ENCODE data around the gene INPP5A.

INPP5A gene

DNA sequence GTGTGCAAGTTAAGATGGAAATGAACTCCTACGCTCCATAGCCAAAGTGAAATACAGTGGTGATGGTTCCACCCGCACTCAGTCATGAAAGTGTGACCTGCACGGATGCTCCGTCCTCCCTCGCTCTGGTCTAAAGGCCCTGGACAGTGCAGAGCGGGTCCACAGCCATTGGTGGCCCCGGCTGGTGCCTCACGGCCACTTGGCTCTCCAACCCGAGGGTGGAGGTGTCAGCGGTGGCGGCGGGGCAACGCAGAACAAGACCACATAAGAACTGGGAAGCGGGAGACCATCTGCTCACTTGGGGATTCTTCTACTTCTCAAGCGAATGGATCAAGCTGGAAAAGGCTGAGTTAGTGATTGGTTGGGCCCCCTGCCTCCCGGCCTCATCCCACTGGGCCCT is 187.6 kb downstream of the INPP5A start:
- Histone ChIP-seq H3K36me3 (ENCODE audit: control insufficient read depth in 2 of 2, insufficient read depth in 2 of 2, low read length in 2 of 2) (peaks cover 9 to 13% of the 10 kb centered on the region in 2 donors), H3K9ac (ENCODE audit: low read depth in 1 of 2, low read length in 2 of 2) (no peak overlapping the region), H3K4me3 (ENCODE audit: low read length in 2 of 2) (no peak overlapping the region), H3K4me1 (ENCODE audit: control insufficient read depth in 2 of 2, insufficient read depth in 2 of 2, low read length in 2 of 2) (no peaks in the 10 kb centered on the region), H3K27me3 (ENCODE audit: control insufficient read depth in 2 of 2, insufficient read depth in 2 of 2, low read length in 2 of 2) (no peaks in the 10 kb centered on the region), H3K27ac (ENCODE audit: low read depth in 2 of 2, low read length in 2 of 2) (no peak overlapping the region), H3K9me3 (ENCODE audit: control insufficient read depth in 2 of 2, low read length in 2 of 2) (no peaks in the 10 kb centered on the region)

DNA sequence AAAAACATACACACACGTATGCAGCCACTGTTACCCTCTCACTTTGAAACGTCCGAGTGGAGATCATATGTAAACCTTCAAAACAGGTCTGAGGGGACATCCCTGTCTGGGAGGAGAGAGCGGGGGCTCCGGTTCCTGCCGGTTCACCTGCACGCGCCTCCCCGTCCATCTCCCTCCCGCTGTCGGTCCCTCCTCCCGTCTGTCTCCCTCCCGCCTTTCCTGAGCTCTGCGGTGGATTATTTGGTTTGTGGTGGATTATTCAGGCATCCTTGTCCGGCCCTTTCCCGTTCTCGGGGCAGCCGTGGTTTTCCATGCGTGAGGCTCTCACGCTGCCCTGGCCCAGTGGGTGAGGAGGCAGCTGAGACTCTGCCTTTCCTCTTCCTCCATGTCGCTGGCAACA is 188.6 kb downstream of the INPP5A start:
- Histone ChIP-seq H3K27ac (ENCODE audit: low read depth in 2 of 2, low read length in 2 of 2) (no peak overlapping the region), H3K9me3 (ENCODE audit: control insufficient read depth in 2 of 2, low read length in 2 of 2) (no peaks in the 10 kb centered on the region), H3K4me1 (ENCODE audit: control insufficient read depth in 2 of 2, insufficient read depth in 2 of 2, low read length in 2 of 2) (no peaks in the 10 kb centered on the region), H3K4me3 (ENCODE audit: low read length in 2 of 2) (no peak overlapping the region), H3K27me3 (ENCODE audit: control insufficient read depth in 2 of 2, insufficient read depth in 2 of 2, low read length in 2 of 2) (no peaks in the 10 kb centered on the region), H3K36me3 (ENCODE audit: control insufficient read depth in 2 of 2, insufficient read depth in 2 of 2, low read length in 2 of 2) (peaks cover 9 to 13% of the 10 kb centered on the region in 2 donors), H3K9ac (ENCODE audit: low read depth in 1 of 2, low read length in 2 of 2) (no peak overlapping the region)

DNA sequence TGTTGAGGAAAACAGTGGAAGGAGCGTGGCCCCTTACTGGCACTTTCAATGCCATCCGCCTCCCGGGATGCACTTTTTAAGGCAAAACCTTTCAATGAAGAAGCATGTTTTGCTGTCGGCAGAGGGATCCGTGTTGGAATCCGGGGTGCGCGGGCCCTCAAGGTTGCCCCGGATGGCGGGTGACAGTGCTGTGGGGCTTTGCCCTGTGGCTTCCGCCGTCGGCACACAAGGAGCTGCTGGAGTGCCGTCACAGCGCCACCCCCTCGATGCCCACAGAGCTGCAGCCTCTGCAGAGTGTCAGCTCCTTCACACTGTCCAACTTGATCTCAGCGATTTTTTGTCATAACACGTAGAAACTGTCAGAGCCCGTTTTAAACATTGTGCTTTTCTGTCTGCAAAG is 189.4 kb downstream of the INPP5A start:
- Histone ChIP-seq H3K36me3 (ENCODE audit: control insufficient read depth in 2 of 2, insufficient read depth in 2 of 2, low read length in 2 of 2) (peaks cover 9 to 13% of the 10 kb centered on the region in 2 donors), H3K9ac (ENCODE audit: low read depth in 1 of 2, low read length in 2 of 2) (no peak overlapping the region), H3K4me1 (ENCODE audit: control insufficient read depth in 2 of 2, insufficient read depth in 2 of 2, low read length in 2 of 2) (no peaks in the 10 kb centered on the region), H3K27me3 (ENCODE audit: control insufficient read depth in 2 of 2, insufficient read depth in 2 of 2, low read length in 2 of 2) (no peaks in the 10 kb centered on the region), H3K4me3 (ENCODE audit: low read length in 2 of 2) (no peak overlapping the region), H3K9me3 (ENCODE audit: control insufficient read depth in 2 of 2, low read length in 2 of 2) (no peaks in the 10 kb centered on the region), H3K27ac (ENCODE audit: low read depth in 2 of 2, low read length in 2 of 2) (no peak overlapping the region)

DNA sequence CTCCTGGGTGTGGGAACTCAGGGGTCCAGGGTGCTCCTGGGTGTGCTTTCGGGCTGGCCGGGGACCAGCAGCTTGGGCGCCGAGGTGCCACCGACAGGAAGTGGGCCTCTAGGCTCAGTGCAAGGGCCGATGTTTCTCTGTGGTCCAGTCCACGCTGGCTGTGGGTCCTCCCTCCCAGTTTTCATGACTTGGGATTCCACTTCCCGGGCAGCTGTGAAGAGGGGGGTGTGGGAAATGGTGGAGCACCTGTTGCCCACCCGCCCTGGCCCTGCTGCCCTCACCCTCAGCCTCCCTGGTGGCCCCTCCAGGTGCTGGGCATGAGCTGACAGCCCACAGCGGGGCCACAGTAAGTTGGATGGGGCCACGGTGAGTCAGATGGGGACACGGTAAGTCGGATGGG is 189.8 kb downstream of the INPP5A start:
- Histone ChIP-seq H3K27ac (ENCODE audit: low read depth in 2 of 2, low read length in 2 of 2) (no peak overlapping the region), H3K4me1 (ENCODE audit: control insufficient read depth in 2 of 2, insufficient read depth in 2 of 2, low read length in 2 of 2) (no peaks in the 10 kb centered on the region), H3K4me3 (ENCODE audit: low read length in 2 of 2) (no peak overlapping the region), H3K27me3 (ENCODE audit: control insufficient read depth in 2 of 2, insufficient read depth in 2 of 2, low read length in 2 of 2) (no peaks in the 10 kb centered on the region), H3K36me3 (ENCODE audit: control insufficient read depth in 2 of 2, insufficient read depth in 2 of 2, low read length in 2 of 2) (peaks cover 9 to 13% of the 10 kb centered on the region in 2 donors), H3K9ac (ENCODE audit: low read depth in 1 of 2, low read length in 2 of 2) (no peak overlapping the region), H3K9me3 (ENCODE audit: control insufficient read depth in 2 of 2, low read length in 2 of 2) (no peaks in the 10 kb centered on the region)

DNA sequence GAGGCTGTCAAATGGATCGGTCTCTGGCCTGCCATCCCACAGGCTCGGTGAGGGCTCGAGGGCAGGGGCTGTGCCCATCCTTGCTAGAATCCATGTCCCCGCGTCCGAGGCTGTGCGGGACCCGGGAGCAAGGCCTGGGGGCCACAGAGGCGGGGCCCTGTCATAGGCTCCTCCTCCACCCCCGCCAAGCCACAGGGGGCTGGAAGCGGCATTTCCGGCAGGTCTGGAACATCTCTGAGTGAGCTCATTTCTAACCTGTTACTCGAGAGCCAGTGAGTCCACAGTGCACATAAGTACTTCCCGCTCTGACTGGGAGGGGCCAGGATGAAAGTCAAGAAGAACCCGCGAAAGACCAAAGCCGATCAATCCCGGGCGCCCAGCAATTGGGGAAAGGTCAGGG is 190.7 kb downstream of the INPP5A start:
- Histone ChIP-seq H3K36me3 (ENCODE audit: control insufficient read depth in 2 of 2, insufficient read depth in 2 of 2, low read length in 2 of 2) (peaks cover 9 to 13% of the 10 kb centered on the region in 2 donors), H3K4me3 (ENCODE audit: low read length in 2 of 2) (no peak overlapping the region), H3K9me3 (ENCODE audit: control insufficient read depth in 2 of 2, low read length in 2 of 2) (no peaks in the 10 kb centered on the region), H3K9ac (ENCODE audit: low read depth in 1 of 2, low read length in 2 of 2) (no peak overlapping the region), H3K27ac (ENCODE audit: low read depth in 2 of 2, low read length in 2 of 2) (no peak overlapping the region), H3K4me1 (ENCODE audit: control insufficient read depth in 2 of 2, insufficient read depth in 2 of 2, low read length in 2 of 2) (no peaks in the 10 kb centered on the region), H3K27me3 (ENCODE audit: control insufficient read depth in 2 of 2, insufficient read depth in 2 of 2, low read length in 2 of 2) (no peaks in the 10 kb centered on the region)

DNA sequence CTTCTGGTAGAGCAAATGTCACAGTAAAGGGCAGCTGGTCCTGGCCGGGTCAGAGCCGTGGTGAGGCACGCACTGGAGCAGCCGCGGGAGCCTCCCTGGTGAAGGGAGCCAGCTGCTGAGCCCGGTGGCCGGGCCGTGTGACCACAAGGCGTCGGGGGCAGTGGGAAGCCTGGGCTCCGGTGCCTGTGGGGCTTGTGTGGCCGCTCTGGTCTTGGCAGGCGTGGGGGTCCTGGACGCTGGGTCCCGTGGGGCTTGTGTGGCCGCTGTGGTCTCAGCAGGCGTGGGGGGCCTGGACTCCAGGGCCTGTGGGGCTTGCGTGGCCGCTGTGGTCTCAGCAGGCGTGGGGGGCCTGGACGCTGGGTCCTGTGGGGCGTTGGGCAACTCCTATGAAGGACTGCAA is 191.2 kb downstream of the INPP5A start:
- no peaks in the 10 kb centered on the region for H3K9me3 ChIP-seq (ENCODE audit: control insufficient read depth in 2 of 2, low read length in 2 of 2)
- H3K27me3 ChIP-seq (ENCODE audit: control insufficient read depth in 2 of 2, insufficient read depth in 2 of 2, low read length in 2 of 2) = no peaks in the 10 kb centered on the region
- H3K9ac ChIP-seq (ENCODE audit: low read depth in 1 of 2, low read length in 2 of 2) = no peak overlapping the region
- no peaks in the 10 kb centered on the region for H3K4me1 ChIP-seq (ENCODE audit: control insufficient read depth in 2 of 2, insufficient read depth in 2 of 2, low read length in 2 of 2)
- H3K27ac ChIP-seq (ENCODE audit: low read depth in 2 of 2, low read length in 2 of 2) = no peak overlapping the region
- no peak overlapping the region for H3K4me3 ChIP-seq (ENCODE audit: low read length in 2 of 2)
- peaks cover 9 to 13% of the 10 kb centered on the region in 2 donors for H3K36me3 ChIP-seq (ENCODE audit: control insufficient read depth in 2 of 2, insufficient read depth in 2 of 2, low read length in 2 of 2)

DNA sequence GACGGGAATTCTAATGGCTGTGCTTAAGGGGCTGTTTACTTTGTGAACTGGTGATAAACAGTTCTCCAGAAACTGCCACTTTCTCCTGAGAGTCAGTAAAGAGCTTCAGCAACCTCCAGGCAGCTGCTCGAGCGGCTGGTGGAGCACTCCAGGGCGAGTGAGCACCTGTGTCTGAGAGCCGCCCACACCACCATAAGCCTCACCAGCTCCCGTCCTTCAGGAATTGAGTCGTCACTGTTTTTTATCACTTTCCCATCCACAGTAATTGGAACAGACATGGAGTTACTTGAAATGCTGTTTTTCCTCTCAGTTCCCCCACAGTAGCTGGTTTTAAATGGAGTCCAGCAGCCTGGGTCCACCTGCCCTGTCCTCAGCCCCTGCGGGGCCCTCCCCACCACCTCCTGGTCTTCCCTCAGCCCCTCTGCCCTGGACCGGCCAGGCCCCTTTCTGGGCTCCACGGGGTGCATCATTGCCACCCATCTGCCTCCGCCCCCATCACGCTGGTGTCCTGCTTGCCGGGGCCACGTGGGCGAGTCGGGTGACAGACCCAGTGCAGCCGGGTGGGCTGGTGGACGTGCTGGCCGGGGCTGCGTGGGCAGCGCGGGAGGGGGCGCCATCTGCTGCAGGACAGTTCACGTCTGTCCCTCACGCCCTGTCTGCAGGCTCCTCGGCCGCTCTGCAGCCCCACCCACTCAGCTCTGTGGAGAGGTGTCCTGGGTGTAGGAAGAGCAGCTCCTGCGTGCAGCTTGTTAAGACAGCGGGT is 192.4 kb downstream of the INPP5A start:
- Histone ChIP-seq H3K36me3 (ENCODE audit: control insufficient read depth in 2 of 2, insufficient read depth in 2 of 2, low read length in 2 of 2) (peaks cover 8 to 9% of the 10 kb centered on the region in 2 donors), H3K4me3 (ENCODE audit: low read length in 2 of 2) (no peak overlapping the region), H3K4me1 (ENCODE audit: control insufficient read depth in 2 of 2, insufficient read depth in 2 of 2, low read length in 2 of 2) (no peaks in the 10 kb centered on the region), H3K9me3 (ENCODE audit: control insufficient read depth in 2 of 2, low read length in 2 of 2) (no peaks in the 10 kb centered on the region), H3K9ac (ENCODE audit: low read depth in 1 of 2, low read length in 2 of 2) (no peak overlapping the region), H3K27me3 (ENCODE audit: control insufficient read depth in 2 of 2, insufficient read depth in 2 of 2, low read length in 2 of 2) (no peaks in the 10 kb centered on the region), H3K27ac (ENCODE audit: low read depth in 2 of 2, low read length in 2 of 2) (no peak overlapping the region)

DNA sequence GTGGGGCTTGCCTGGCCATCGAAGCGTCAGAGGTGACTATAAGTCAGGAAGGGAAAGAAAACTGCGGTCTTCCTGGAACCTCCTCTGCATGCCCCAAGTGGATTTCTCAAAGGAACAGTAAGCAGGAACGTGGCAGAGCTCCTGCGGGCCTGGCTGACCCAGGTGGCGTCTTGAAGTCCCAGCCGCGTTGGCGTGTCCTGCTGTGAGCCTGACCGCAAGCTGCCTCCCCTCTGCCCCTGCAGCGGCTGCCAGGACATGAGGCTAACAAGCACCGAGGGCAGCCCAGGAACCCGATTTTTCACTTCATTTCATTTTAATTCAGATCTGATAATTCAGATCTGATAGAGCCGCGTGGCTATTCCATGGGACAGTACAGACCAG is 193.0 kb downstream of the INPP5A start:
- H3K4me1 ChIP-seq (ENCODE audit: control insufficient read depth in 2 of 2, insufficient read depth in 2 of 2, low read length in 2 of 2) = no peaks in the 10 kb centered on the region
- no peak overlapping the region for H3K4me3 ChIP-seq (ENCODE audit: low read length in 2 of 2)
- H3K36me3 ChIP-seq (ENCODE audit: control insufficient read depth in 2 of 2, insufficient read depth in 2 of 2, low read length in 2 of 2) = peaks cover 8 to 9% of the 10 kb centered on the region in 2 donors
- no peak overlapping the region for H3K27ac ChIP-seq (ENCODE audit: low read depth in 2 of 2, low read length in 2 of 2)
- no peaks in the 10 kb centered on the region for H3K9me3 ChIP-seq (ENCODE audit: control insufficient read depth in 2 of 2, low read length in 2 of 2)
- H3K9ac ChIP-seq (ENCODE audit: low read depth in 1 of 2, low read length in 2 of 2) = no peak overlapping the region
- no peaks in the 10 kb centered on the region for H3K27me3 ChIP-seq (ENCODE audit: control insufficient read depth in 2 of 2, insufficient read depth in 2 of 2, low read length in 2 of 2)

DNA sequence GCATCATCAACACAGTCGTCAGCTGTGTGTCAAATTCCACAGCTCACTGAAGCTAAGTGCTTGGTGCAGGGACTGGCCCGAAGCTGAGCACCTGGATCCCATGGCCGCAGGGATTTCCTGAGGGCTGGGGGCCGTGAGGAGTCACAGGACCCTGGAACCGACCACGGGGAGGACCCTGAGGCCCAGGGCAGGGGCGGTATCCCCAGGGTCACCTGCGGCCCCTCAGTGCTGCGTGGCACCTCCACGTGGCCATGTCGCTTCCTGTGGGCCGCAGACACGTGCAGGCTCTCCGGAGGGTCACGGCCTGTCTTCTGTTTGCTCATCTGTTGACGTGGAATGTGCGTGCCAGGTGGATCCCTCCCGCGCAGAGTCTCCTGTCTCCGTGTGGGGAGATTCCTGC is 194.9 kb downstream of the INPP5A start:
- no peak overlapping the region for H3K4me3 ChIP-seq (ENCODE audit: low read length in 2 of 2)

DNA sequence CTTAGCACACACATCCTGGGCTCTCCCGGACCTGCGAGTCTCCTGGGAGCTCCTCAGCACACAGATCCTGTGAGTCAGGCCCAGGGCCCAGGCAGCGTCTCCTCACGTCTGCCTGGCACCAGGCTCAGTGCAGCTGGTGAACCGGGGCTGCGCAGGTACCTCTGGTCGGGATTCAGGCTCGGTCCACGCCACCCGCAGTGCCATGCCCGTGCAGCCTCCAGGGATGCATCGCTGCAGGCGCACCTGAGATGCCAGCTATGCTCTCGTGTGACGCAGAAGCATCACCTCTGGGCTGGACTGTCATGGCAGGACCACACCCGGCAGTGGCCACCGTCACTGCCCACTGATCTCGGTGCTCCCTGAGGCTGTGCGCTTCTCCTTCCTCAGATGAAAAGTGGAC is 196.3 kb downstream of the INPP5A start:
- no peaks in the 10 kb centered on the region for H3K27me3 ChIP-seq (ENCODE audit: control insufficient read depth in 2 of 2, insufficient read depth in 2 of 2, low read length in 2 of 2)
- H3K9me3 ChIP-seq (ENCODE audit: control insufficient read depth in 2 of 2, low read length in 2 of 2) = no peaks in the 10 kb centered on the region
- no peaks in the 10 kb centered on the region for H3K4me1 ChIP-seq (ENCODE audit: control insufficient read depth in 2 of 2, insufficient read depth in 2 of 2, low read length in 2 of 2)
- no peak overlapping the region for H3K9ac ChIP-seq (ENCODE audit: low read depth in 1 of 2, low read length in 2 of 2)
- peaks cover 0 to 4% of the 10 kb centered on the region in 2 donors for H3K36me3 ChIP-seq (ENCODE audit: control insufficient read depth in 2 of 2, insufficient read depth in 2 of 2, low read length in 2 of 2)
- H3K27ac ChIP-seq (ENCODE audit: low read depth in 2 of 2, low read length in 2 of 2) = no peak overlapping the region
- H3K4me3 ChIP-seq (ENCODE audit: low read length in 2 of 2) = no peak overlapping the region

More for the DNA sequence above, 194.9 kb downstream of the INPP5A start:
- Histone ChIP-seq H3K27me3 (ENCODE audit: control insufficient read depth in 2 of 2, insufficient read depth in 2 of 2, low read length in 2 of 2) (no peaks in the 10 kb centered on the region), H3K9ac (ENCODE audit: low read depth in 1 of 2, low read length in 2 of 2) (no peak overlapping the region), H3K4me1 (ENCODE audit: control insufficient read depth in 2 of 2, insufficient read depth in 2 of 2, low read length in 2 of 2) (no peaks in the 10 kb centered on the region), H3K27ac (ENCODE audit: low read depth in 2 of 2, low read length in 2 of 2) (no peak overlapping the region), H3K9me3 (ENCODE audit: control insufficient read depth in 2 of 2, low read length in 2 of 2) (no peaks in the 10 kb centered on the region), H3K36me3 (ENCODE audit: control insufficient read depth in 2 of 2, insufficient read depth in 2 of 2, low read length in 2 of 2) (peaks cover 6 to 10% of the 10 kb centered on the region in 2 donors)
